Thyroid gland (tissue), 4 donors: ENCODE measurements around the gene BTRC.

ENCODE experiments used
- POLR2A ChIP-seq, 2 donors: fragments of 450-650 bp; IDR thresholded peaks; one replicate each; pipeline ENCODE4 v1.6.1; 2017; ENCODE audit warnings: antibody characterized with exemption in 2 of 2, mild to moderate bottlenecking in 2 of 2, moderate library complexity in 1 of 2
- TF ChIP-seq, protein P1 (sequence below), 6 experiments: fragments of 200-600 bp in 3 of 6; fragments of 450-650 bp in 3 of 6; sonication (generic) in 3 of 6; IDR thresholded peaks; one replicate each; pipeline ENCODE4 v1.5.1; 2016 to 2019; ENCODE audit warnings: antibody characterized with exemption in 6 of 6, mild to moderate bottlenecking in 2 of 6, inconsistent platforms in 1 of 6, moderate library complexity in 1 of 6

DNA sequence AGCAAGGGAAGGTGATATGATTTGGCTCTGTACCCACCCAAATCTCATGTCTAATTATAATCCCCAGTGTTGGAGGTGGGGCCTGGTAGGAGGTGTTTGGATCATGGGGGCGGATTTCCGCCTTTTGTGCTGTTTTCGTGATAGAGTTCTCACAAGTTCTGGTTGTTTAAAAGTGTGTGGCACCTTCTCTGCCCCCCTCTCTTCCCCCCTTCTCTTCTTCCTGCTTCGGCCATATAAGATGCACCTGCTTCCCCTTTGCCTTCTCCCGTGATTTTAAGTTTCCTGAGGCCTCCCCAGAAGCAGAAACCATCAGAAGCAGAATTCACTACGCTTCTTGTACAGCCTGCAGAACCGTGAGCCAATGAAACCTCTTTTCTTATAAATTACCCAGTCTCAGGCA lies 21.1 kb downstream of the BTRC start:
- TF ChIP-seq, protein P1, sequence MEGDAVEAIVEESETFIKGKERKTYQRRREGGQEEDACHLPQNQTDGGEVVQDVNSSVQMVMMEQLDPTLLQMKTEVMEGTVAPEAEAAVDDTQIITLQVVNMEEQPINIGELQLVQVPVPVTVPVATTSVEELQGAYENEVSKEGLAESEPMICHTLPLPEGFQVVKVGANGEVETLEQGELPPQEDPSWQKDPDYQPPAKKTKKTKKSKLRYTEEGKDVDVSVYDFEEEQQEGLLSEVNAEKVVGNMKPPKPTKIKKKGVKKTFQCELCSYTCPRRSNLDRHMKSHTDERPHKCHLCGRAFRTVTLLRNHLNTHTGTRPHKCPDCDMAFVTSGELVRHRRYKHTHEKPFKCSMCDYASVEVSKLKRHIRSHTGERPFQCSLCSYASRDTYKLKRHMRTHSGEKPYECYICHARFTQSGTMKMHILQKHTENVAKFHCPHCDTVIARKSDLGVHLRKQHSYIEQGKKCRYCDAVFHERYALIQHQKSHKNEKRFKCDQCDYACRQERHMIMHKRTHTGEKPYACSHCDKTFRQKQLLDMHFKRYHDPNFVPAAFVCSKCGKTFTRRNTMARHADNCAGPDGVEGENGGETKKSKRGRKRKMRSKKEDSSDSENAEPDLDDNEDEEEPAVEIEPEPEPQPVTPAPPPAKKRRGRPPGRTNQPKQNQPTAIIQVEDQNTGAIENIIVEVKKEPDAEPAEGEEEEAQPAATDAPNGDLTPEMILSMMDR (IDR thresholded peaks at IDR 0.05) = no peak
- no peak for TF ChIP-seq POLR2A (IDR thresholded peaks at IDR 0.05)
